ENCODE data around the gene DUSP16.

DUSP16 gene

DNA sequence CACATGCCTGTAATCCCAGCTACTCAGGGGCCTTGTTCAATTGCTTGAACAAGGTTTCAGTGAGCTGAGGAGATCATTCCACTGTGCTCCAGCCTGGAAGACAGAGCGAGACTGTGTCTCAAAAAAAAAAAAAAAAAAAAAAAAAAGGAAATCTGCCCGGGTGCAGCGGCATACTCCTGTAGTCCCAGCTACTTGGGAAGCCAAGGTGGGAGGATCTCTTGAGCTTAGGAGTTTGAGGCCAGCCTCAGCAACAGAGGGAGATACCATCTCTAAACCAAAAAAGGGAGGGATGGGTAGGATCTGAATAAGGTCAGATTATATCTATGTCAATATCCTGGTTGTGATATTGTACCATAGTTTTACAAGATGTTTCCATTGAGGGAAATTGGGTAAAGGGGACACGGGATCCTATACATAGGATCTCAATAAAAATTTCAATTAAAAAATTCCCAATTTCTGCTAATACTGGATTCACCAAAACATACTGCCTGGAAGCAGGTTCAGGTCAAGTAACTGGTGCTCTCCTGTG, 129.4 kb downstream of the DUSP16 start:
- no peak for DNase-seq

DNA sequence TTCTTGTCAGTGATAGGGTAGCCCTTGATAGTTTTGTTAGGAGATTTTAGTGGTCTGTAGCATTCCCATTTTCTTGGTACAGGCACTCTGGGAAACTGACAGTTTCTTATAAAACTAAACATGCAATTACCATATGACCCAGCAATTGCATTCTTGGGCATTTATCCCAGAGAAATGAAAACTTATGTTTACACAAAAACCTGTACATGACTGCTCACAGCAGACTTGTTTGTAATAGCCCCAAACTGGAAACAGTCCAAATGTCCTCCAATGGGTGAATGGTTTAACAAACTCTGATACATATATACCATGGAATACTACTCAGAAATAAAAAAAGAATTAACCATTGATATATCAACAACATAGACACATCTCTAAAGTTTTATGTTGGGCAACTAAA, 130.3 kb downstream of the DUSP16 start:
- DNase-seq, result no peak

DNA sequence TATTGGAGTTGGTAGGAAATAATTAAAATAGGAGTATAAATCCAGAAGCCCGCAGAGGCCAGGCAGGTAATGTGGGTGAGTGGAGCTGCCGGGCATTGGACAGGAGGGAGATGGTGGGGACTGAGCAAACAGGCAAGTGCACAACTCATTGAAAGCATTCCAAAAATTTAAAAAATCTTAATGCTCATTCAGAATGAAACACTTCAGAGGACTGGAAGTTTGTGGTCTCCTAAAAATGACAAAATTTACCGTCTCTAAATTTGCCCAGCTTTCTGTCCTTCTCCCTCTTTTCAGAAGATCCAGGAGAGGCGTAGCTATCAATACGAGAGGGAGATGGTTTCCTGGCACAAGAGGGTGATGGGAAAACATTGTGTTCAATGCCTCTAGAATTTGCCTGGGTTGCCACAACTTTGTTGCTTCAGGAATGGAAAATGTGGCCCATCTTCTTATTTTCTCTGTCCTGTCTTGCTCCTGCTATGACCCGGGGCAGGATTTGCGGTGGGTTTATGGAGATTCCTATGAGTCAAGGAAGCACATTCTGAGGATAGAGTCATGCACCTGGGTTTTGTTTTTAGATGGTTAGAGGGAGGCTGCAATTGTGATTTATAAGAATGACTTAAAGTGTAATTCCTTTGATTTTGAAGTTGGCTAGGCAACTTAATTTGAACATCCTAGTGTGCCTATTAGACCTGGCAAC, 133.6 kb downstream of the DUSP16 start:
- DNase-seq, result no peak

DNA sequence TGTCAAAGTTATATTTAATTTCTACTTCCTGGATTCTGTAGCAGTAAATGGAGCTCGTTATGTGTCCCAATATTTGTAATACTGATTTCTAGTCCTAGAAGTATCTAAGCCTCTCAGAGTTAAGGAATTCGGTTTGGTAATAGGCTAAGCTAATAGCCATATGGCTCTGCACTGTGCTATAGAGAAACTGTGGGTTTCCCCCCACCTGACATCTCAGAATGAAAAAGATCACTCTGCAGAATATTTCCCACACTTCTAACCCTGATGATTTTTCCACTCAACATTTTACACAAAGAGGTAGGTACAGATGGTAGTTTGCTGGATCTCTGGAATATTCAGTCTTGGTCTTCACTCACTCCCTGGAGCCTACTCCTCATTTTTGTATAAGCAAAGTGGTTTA, 134.6 kb downstream of the DUSP16 start:
- no peak for DNase-seq

DNA sequence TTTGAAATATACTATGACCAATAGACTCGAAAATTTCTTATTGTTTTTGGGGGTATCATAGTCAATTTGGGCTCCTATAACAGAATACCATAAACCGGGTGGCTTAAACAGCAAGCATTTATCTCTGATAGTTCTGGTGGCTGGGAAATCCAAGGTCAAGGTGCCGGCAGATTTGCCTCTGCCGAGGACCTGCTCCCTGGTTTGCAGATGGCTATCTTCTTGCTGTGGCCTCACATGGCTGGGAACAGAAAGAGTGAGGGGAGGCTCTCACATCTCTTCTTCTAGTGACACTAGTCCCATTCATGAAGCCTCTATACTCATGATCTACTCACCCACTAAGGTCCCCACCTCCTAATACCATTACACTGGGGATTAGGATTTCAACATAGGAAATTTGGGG, 135.1 kb downstream of the DUSP16 start:
- no peak for DNase-seq

DNA sequence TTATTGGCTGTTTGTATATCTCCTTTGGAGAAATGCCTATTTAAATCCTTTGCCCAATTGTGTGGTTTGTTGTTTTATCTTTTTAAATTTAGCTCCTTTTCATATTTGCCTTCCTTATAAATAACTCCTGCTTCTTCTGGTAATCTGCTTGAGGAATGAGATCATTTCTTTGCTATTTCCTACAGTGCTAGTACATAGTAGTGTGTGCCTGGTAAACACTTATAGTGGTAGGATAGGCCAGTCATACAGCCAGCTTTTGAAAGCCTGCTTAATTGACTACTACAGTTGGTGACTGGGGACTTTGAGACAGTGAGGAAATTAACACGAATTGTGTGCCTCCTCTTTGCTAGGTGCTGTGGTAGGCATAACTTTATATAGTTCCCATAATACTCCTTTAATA, 137.0 kb downstream of the DUSP16 start:
- DNase-seq, result no peak

DNA sequence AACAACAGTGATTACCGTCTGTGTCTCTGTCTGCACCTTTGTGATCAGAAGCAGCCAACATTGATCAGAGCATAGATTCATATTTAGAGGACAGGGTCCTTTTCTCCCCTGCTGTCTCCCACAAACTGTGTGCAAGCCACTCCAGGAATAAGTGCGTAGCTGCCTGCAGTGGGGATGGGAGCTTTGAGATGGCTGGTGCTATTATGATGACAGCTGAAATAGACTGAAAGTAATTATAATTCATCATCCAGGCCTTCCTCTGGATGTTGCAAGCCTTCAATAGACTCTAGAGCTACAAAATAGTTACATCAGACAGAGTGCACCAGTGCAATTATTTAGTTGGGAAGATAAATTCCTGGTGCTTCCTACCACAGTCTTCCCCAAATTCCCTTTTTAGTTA, 137.7 kb downstream of the DUSP16 start:
- DNase-seq, result no peak

All from activated CD4-positive, alpha-beta T cell treated with anti-CD3 and anti-CD28 coated beads for 1 hour (primary cell).